HepG2 (cell line): ENCODE measurements around the gene WTAP. TPM values are rescaled to one million over a fixed set of nuclear protein-coding genes. Genes with fewer than 3 reads are reported as not detected.

Experiments used
- AKAP8 ChIP-seq: sonication (generic); formaldehyde crosslinking; IDR thresholded peaks from 2 replicates; pipeline ENCODE4 v1.5.1; 2020; ENCODE audit warnings: mild to moderate bottlenecking, missing genetic modification reagents
- ARID2 ChIP-seq: sonication (generic); formaldehyde crosslinking; IDR thresholded peaks from 2 replicates; pipeline ENCODE4 v1.8.1; 2022; ENCODE audit warnings: mild to moderate bottlenecking, missing genetic modification reagents, borderline replicate concordance
- BHLHE40 ChIP-seq: IDR thresholded peaks from 2 replicates; pipeline ENCODE4 v1.6.1; 2011; ENCODE audit warnings: low read length, improper control_type of control experiment
- FOSL2 ChIP-seq: sonication (generic); formaldehyde crosslinking; IDR thresholded peaks from 2 replicates; pipeline ENCODE4 v1.4.0; 2020; ENCODE audit warnings: missing genetic modification reagents
- HNRNPL ChIP-seq: fragments of 200-400 bp; formaldehyde crosslinking; IDR thresholded peaks from 2 replicates; pipeline ENCODE4 v1.6.1; 2017; ENCODE audit warnings: mild to moderate bottlenecking, low read depth, low read length
- ISX ChIP-seq: sonication (generic); formaldehyde crosslinking; conservative IDR thresholded peaks from 2 replicates; pipeline ENCODE4 v1.5.0; 2020; ENCODE audit warnings: missing genetic modification reagents
- KDM3A ChIP-seq: IDR thresholded peaks from 2 replicates; pipeline ENCODE4 v1.6.1; 2018; ENCODE audit warnings: low read depth, missing compliant biosample characterization
- KLF12 ChIP-seq: sonication (generic); formaldehyde crosslinking; IDR thresholded peaks from 2 replicates; pipeline ENCODE4 v1.4.0; 2020; ENCODE audit warnings: missing genetic modification reagents, borderline replicate concordance
- KLF13 ChIP-seq: sonication (generic); formaldehyde crosslinking; IDR thresholded peaks from 2 replicates; pipeline ENCODE4 v1.4.0; 2020; ENCODE audit warnings: mild to moderate bottlenecking, missing genetic modification reagents
- REXO4 ChIP-seq: sonication (generic); formaldehyde crosslinking; IDR thresholded peaks from 2 replicates; pipeline ENCODE4 v1.8.0; 2022; ENCODE audit warnings: missing genetic modification reagents, mild to moderate bottlenecking, borderline replicate concordance
- SP1 ChIP-seq, 2 experiments: fragments of 450-650 bp in 1 of 2; sonication (generic) in 1 of 2; formaldehyde crosslinking in 1 of 2; IDR thresholded peaks; 2 replicates each; pipeline versions ENCODE4 v1.4.0 to v1.6.1; 2016 to 2020; ENCODE audit warnings: missing genetic modification reagents in 1 of 2
- STAG1 ChIP-seq: sonication (generic); formaldehyde crosslinking; IDR thresholded peaks from 2 replicates; pipeline ENCODE4 v1.4.0; 2020; ENCODE audit warnings: missing genetic modification reagents
- ZBTB21 ChIP-seq: sonication (generic); formaldehyde crosslinking; IDR thresholded peaks from 2 replicates; pipeline ENCODE4 v1.4.0; 2020; ENCODE audit warnings: missing genetic modification reagents
- ZBTB7A ChIP-seq: sonication (generic); formaldehyde crosslinking; IDR thresholded peaks from 2 replicates; pipeline ENCODE4 v1.8.0; 2022; ENCODE audit warnings: mild to moderate bottlenecking, missing genetic modification reagents
- ZFP36 ChIP-seq: fragments of 150-350 bp; IDR thresholded peaks from 2 replicates; pipeline ENCODE4 v1.6.1; 2018; ENCODE audit warnings: borderline replicate concordance, low read length, low read depth; ENCODE audit not compliant: partially characterized antibody
- ZMAT3 ChIP-seq: sonication (generic); formaldehyde crosslinking; conservative IDR thresholded peaks from 2 replicates; pipeline ENCODE4 v1.7.0; 2021; ENCODE audit warnings: missing genetic modification reagents
- ZNF143 ChIP-seq: sonication (generic); formaldehyde crosslinking; IDR thresholded peaks from 2 replicates; pipeline ENCODE4 v1.4.0; 2020; ENCODE audit warnings: missing genetic modification reagents
- ZNF333 ChIP-seq: sonication (generic); formaldehyde crosslinking; IDR thresholded peaks from 2 replicates; pipeline ENCODE4 v1.4.0; 2020; ENCODE audit warnings: mild to moderate bottlenecking, missing genetic modification reagents, borderline replicate concordance
- ZSCAN20 ChIP-seq: sonication (generic); formaldehyde crosslinking; IDR thresholded peaks from 2 replicates; pipeline ENCODE4 v1.4.0; 2020; ENCODE audit warnings: missing genetic modification reagents, mild to moderate bottlenecking, borderline replicate concordance
- polyA plus RNA-seq, 8 experiments: library from polyadenylated mRNA; depleted of rRNA in 3 of 8; stranded (reverse) in 7 of 8; unstranded in 1 of 8; fragments of >200 nt; fragmentation: Illumina TruSeq in 4 of 8; extraction: Trizol in 4 of 8; gene quantifications; 2 replicates each; pipeline versions ENCODE4 v1.2.1 to v1.2.3, GENCODE V29; 2011 to 2016; ENCODE audit warnings: low read depth in 4 of 8, missing spikeins in 1 of 8, mixed read lengths in 1 of 8; ENCODE audit not compliant: insufficient read depth in 1 of 8
- total RNA-seq, 5 experiments: library from RNA; depleted of rRNA; stranded (reverse); fragments of >200 nt; fragmentation: Illumina TruSeq; extraction: Trizol; gene quantifications; 2 replicates each; pipeline ENCODE4 v1.2.3, GENCODE V29; 2016; ENCODE audit warnings: low read depth in 1 of 5
- TF ChIP-seq, protein P1 (sequence below): sonication (generic); formaldehyde crosslinking; IDR thresholded peaks from 2 replicates; pipeline ENCODE4 v1.4.0; 2020; ENCODE audit warnings: missing genetic modification reagents, borderline replicate concordance
- TF ChIP-seq, protein P2 (sequence below): IDR thresholded peaks from 2 replicates; pipeline ENCODE4 v1.6.1; 2016; ENCODE audit warnings: missing genetic modification reagents, missing compliant biosample characterization
- TF ChIP-seq, protein P3 (sequence below): sonication (generic); formaldehyde crosslinking; IDR thresholded peaks from 2 replicates; pipeline ENCODE4 v1.5.1; 2020; ENCODE audit warnings: missing genetic modification reagents, mild to moderate bottlenecking, borderline replicate concordance
- TF ChIP-seq, protein P4 (sequence below): sonication (generic); formaldehyde crosslinking; IDR thresholded peaks from 2 replicates; pipeline ENCODE4 v1.8.0; 2022; ENCODE audit warnings: missing genetic modification reagents, mild to moderate bottlenecking, moderate library complexity, borderline replicate concordance
- TF ChIP-seq, protein P5 (sequence below): IDR thresholded peaks from 2 replicates; pipeline ENCODE4 v1.6.1; 2016; ENCODE audit warnings: low read depth

The WTAP gene
- total and polyA plus RNA-seq, 2 of the 13 experiments (the other 11 are each of a cell fraction or from before 2014, with no cell fraction given): 31.6 to 167 TPM

DNA sequence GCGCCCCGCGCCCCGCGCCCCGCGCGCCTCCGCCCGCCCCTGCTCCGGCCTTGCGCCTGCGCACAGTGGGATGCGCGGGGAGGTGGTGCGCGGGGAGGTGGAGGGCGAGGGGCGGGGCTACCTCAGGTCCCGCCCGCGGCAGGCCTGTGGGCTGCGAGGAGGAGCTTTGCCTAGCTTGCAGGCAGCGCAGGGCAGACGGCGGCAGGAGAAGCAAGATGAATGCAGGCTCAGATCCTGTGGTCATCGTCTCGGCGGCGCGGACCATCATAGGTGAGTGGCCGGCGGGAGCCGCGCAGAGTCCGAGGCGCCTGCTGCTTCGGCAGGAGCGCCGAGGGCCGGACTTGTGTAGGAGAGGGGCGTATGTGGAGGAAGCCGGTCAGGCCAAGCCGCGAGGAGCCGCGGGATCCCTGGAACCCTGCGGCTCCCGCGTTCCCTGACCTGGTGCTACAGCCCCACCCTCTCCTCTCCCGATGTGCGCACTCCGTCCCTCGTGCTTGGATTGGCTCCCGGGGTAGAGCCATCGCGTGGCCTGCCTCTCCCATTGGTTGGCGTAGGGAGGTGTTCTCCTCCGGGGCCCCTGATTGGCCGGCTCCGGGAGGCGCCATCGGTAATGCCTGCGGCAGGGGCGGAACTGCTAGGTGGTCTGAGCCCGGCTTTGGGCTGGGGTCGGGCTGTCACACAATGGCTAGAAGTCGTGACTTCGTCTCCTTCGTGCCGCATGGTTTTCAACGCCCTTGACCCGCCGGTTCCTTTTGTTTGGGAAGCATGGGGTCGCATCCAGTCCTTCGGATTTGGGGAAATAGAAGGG, 34.8 kb downstream of the WTAP start, which contains the start of gene ACAT2 (continued):
- peak; percentile 63; the same call in 1 of the 2 replicates for TF ChIP-seq ZNF333
- TF ChIP-seq ZBTB21 (CRISPR knock-in tag): no peak
- TF ChIP-seq, protein P1, sequence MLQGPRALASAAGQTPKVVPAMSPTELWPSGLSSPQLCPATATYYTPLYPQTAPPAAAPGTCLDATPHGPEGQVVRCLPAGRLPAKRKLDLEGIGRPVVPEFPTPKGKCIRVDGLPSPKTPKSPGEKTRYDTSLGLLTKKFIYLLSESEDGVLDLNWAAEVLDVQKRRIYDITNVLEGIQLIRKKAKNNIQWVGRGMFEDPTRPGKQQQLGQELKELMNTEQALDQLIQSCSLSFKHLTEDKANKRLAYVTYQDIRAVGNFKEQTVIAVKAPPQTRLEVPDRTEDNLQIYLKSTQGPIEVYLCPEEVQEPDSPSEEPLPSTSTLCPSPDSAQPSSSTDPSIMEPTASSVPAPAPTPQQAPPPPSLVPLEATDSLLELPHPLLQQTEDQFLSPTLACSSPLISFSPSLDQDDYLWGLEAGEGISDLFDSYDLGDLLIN (CRISPR knock-in tag): peak; percentile 49; the same call in 1 of the 2 replicates
- TF ChIP-seq, protein P2, sequence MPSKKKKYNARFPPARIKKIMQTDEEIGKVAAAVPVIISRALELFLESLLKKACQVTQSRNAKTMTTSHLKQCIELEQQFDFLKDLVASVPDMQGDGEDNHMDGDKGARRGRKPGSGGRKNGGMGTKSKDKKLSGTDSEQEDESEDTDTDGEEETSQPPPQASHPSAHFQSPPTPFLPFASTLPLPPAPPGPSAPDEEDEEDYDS (CRISPR knock-in tag): peak; percentile 89
- TF ChIP-seq, protein P3, sequence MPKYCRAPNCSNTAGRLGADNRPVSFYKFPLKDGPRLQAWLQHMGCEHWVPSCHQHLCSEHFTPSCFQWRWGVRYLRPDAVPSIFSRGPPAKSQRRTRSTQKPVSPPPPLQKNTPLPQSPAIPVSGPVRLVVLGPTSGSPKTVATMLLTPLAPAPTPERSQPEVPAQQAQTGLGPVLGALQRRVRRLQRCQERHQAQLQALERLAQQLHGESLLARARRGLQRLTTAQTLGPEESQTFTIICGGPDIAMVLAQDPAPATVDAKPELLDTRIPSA (CRISPR knock-in tag): peak; percentile 40; the same call in 1 of the 2 replicates
- TF ChIP-seq ZFP36: no peak
- TF ChIP-seq HNRNPL: no peak
- TF ChIP-seq ARID2 (CRISPR knock-in tag): peak; percentile 97
- TF ChIP-seq ZSCAN20 (CRISPR knock-in tag): peak; percentile 91; the same call in 1 of the 2 replicates
- peak; percentile 76; the same call in 1 of the 2 replicates for TF ChIP-seq AKAP8 (CRISPR knock-in tag)
- TF ChIP-seq KLF12 (CRISPR knock-in tag): peak; percentile 93
- peak; percentile 80 for TF ChIP-seq ISX (CRISPR knock-in tag)
- no peak for TF ChIP-seq REXO4
- TF ChIP-seq STAG1 (CRISPR knock-in tag): no peak; the same call in 1 of the 2 replicates
- peak; percentile 23; the same call in 1 of the 2 replicates for TF ChIP-seq FOSL2 (CRISPR knock-in tag)
- TF ChIP-seq, protein P4, sequence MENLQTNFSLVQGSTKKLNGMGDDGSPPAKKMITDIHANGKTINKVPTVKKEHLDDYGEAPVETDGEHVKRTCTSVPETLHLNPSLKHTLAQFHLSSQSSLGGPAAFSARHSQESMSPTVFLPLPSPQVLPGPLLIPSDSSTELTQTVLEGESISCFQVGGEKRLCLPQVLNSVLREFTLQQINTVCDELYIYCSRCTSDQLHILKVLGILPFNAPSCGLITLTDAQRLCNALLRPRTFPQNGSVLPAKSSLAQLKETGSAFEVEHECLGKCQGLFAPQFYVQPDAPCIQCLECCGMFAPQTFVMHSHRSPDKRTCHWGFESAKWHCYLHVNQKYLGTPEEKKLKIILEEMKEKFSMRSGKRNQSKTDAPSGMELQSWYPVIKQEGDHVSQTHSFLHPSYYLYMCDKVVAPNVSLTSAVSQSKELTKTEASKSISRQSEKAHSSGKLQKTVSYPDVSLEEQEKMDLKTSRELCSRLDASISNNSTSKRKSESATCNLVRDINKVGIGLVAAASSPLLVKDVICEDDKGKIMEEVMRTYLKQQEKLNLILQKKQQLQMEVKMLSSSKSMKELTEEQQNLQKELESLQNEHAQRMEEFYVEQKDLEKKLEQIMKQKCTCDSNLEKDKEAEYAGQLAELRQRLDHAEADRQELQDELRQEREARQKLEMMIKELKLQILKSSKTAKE (CRISPR knock-in tag): no peak; the same call in 1 of the 2 replicates
- TF ChIP-seq KLF13 (CRISPR knock-in tag): no peak
- 0 out of 2 replicates have a peak, but pooled peaks have one; percentile 4 for TF ChIP-seq ZBTB7A (CRISPR knock-in tag)
- peak; percentile 68; the same call in 1 of the 2 replicates for TF ChIP-seq KDM3A
- TF ChIP-seq BHLHE40: no peak
- peak; percentile 54; the same call in 1 of the 2 replicates for TF ChIP-seq ZNF143 (CRISPR knock-in tag)
- peak; percentile 91 for TF ChIP-seq ZMAT3 (CRISPR knock-in tag)
- TF ChIP-seq SP1 (IDR thresholded peaks at IDR 0.05): no peak
- peak; percentile 87 for TF ChIP-seq SP1 (CRISPR knock-in tag; IDR thresholded peaks at IDR 0.05)
- TF ChIP-seq, protein P5, sequence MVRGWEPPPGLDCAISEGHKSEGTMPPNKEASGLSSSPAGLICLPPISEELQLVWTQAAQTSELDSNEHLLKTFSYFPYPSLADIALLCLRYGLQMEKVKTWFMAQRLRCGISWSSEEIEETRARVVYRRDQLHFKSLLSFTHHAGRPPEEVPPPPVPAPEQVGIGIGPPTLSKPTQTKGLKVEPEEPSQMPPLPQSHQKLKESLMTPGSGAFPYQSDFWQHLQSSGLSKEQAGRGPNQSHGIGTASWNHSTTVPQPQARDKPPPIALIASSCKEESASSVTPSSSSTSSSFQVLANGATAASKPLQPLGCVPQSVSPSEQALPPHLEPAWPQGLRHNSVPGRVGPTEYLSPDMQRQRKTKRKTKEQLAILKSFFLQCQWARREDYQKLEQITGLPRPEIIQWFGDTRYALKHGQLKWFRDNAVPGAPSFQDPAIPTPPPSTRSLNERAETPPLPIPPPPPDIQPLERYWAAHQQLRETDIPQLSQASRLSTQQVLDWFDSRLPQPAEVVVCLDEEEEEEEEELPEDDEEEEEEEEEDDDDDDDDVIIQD (CRISPR knock-in tag): peak; percentile 49; the same call in 1 of the 2 replicates
